Measurements from ENCODE around the gene EYS. TPM values are rescaled to one million over a fixed set of nuclear protein-coding genes. Genes with fewer than 3 reads are reported as not detected.

EYS gene
- total and polyA plus RNA-seq, 9 of the 15 experiments (the other 6 are each of a cell fraction or from before 2014, with no cell fraction given), result 0.03 to 0.36 (median 0.10) TPM; not detected in 2

GRCh38 chr6:64409948-64410347 lies 1297.1 kb downstream of the EYS start:
- no peak overlapping the region for H3K27ac ChIP-seq (ENCODE audit: extremely low read depth, low read depth, low read length)
- H3K4me3 ChIP-seq, result no peak overlapping the region
- H3K36me3 ChIP-seq (ENCODE audit: control insufficient read depth, insufficient read depth, low read length), result no peaks in the 10 kb centered on the region
- in situ Hi-C loops (cut with MboI) (no loop called here), intact Hi-C loops (cut with micrococcal nuclease) (no loop called here)
- no peak overlapping the region for H3K9ac ChIP-seq (ENCODE audit: insufficient read depth in 1 of 2, low read depth in 2 of 2, low read length in 2 of 2)
- CTCF ChIA-PET (ENCODE audit: low intra/inter-chr PET ratio), result no interaction called here
- no peaks in the 10 kb centered on the region for H3K4me1 ChIP-seq (replicated peaks in 1 of 2; ENCODE audit: control insufficient read depth in 2 of 2, insufficient read depth in 2 of 2, low read length in 2 of 2)
- no peak overlapping the region for H2AFZ ChIP-seq (ENCODE audit: low read depth, low read length)
- POLR2A ChIA-PET, result no interaction called here
- no TSS peak for BruUV-seq (replicated peaks)
- 0 out of 2 replicates have a peak, but pooled peaks cover 2% of the 10 kb centered on the region for H3K9me3 ChIP-seq (replicated peaks; ENCODE audit: control insufficient read depth, insufficient read depth, low read depth, low read length)
- no peak overlapping the region for H3K4me2 ChIP-seq (ENCODE audit: insufficient read depth, low read length)
- 0% methylated on average over 1 of the region's 1 CpG for WGBS (ENCODE audit: insufficient coverage, low coverage, missing lambda C conversion rate)
- H3K9me1 ChIP-seq (ENCODE audit: control insufficient read depth, insufficient read depth, low read length), result no peaks in the 10 kb centered on the region
- FAIRE-seq (no peak), ATAC-seq (no peak), DNase-seq (ENCODE audit: extremely low read depth in 1 of 4, low spot score in 3 of 4) (no peak)
- H3K27me3 ChIP-seq (ENCODE audit: control insufficient read depth in 2 of 2, insufficient read depth in 2 of 2, low read length in 2 of 2), result no peaks in the 10 kb centered on the region
- H4K20me1 ChIP-seq (replicated peaks; ENCODE audit: control insufficient read depth, insufficient read depth, low read length), result no peaks in the 10 kb centered on the region
- H3K79me2 ChIP-seq (ENCODE audit: control insufficient read depth, insufficient read depth, low read length), result no peaks in the 10 kb centered on the region
- TF ChIP-seq SAFB (IDR thresholded peaks at IDR 0.05; ENCODE audit: borderline replicate concordance, low read depth, low read length), result no peak
- no peak for TF ChIP-seq DPF2 (IDR thresholded peaks at IDR 0.05)
- TF ChIP-seq MED1 (CRISPR knock-in tag; IDR thresholded peaks at IDR 0.05; ENCODE audit: borderline replicate concordance), result no peak
- TF ChIP-seq ZSCAN29 (IDR thresholded peaks at IDR 0.05), result no peak
- TF ChIP-seq IRF1 (CRISPR knock-in tag; IDR thresholded peaks at IDR 0.05; ENCODE audit: borderline replicate concordance), result no peak
- no peak for TF ChIP-seq ZNF609 (CRISPR knock-in tag; IDR thresholded peaks at IDR 0.05; ENCODE audit: borderline replicate concordance)
- TF ChIP-seq EZH2 (IDR thresholded peaks at IDR 0.05; ENCODE audit: borderline replicate concordance, low read depth, low read length), result no peak
